ENCODE results near the gene GOLPH3L. TPM values are rescaled to one million over a fixed set of nuclear protein-coding genes. Genes with fewer than 3 reads are reported as not detected.

GOLPH3L gene
- total RNA-seq, 1 experiment from 2014 or later = 9.6 TPM

GRCh38 chr1:150708595-150708994 is 11.6 kb upstream of the GOLPH3L start:
- no TSS peak for BruUV-seq (replicated peaks)
- ATAC-seq (no peak), DNase-seq (no peak)
- Histone ChIP-seq H3K27ac (ENCODE audit: low read length) (no peak overlapping the region), H3K9ac (ENCODE audit: low read length) (no peak overlapping the region), H3K9me2 (replicated peaks; ENCODE audit: low read length) (no peaks in the 10 kb centered on the region), H3K4me2 (ENCODE audit: low read length) (no peak overlapping the region), H3K27me3 (ENCODE audit: low read length) (no peaks in the 10 kb centered on the region), H3K79me2 (ENCODE audit: low read length) (no peaks in the 10 kb centered on the region), H3K4me1 (ENCODE audit: insufficient read depth, low read length) (no peaks in the 10 kb centered on the region), H3K36me3 (ENCODE audit: low read depth, low read length) (no peaks in the 10 kb centered on the region), H4K20me1 (ENCODE audit: low read length) (no peaks in the 10 kb centered on the region), H3F3A (ENCODE audit: low read length, unreplicated experiment) (no peaks in the 10 kb centered on the region), H3K4me3 (ENCODE audit: low read length) (no peak overlapping the region), H2AFZ (ENCODE audit: low read length) (no peak overlapping the region), H3K9me3 (ENCODE audit: low read length) (no peaks in the 10 kb centered on the region)
- CTCF ChIA-PET = no interaction called here
- POLR2A ChIA-PET (ENCODE audit: unreplicated experiment) = interaction anchor here (0.5 kb wide), 1 partner anchor 81 kb away, joined by 4 read pairs; no protein-coding TSS in a partner anchor
- intact Hi-C loops (cut with micrococcal nuclease) = loop anchor here (5.0 kb wide), 1 partner anchor 49 kb away; no protein-coding TSS in a partner anchor
- TF ChIP-seq EZH2 (IDR thresholded peaks at IDR 0.05; ENCODE audit: low read length, unreplicated experiment) (no peak), CTCF (conservative IDR thresholded peaks at IDR 0.05; ENCODE audit: low read depth, low read length) (no peak), EZH2phosphoT487 (IDR thresholded peaks at IDR 0.05; ENCODE audit: borderline replicate concordance, low read length) (no peak)

- Histone ChIP-seq H3K9ac (ENCODE audit: low read length) (no peak overlapping the region), H3K79me2 (ENCODE audit: low read length) (no peaks in the 10 kb centered on the region), H3K36me3 (ENCODE audit: low read depth, low read length) (no peaks in the 10 kb centered on the region), H4K20me1 (ENCODE audit: low read length) (no peaks in the 10 kb centered on the region), H3K4me3 (ENCODE audit: low read length) (no peak overlapping the region), H3K27ac (ENCODE audit: low read length) (no peak overlapping the region), H3K4me2 (ENCODE audit: low read length) (no peak overlapping the region), H2AFZ (ENCODE audit: low read length) (no peak overlapping the region), H3K9me2 (replicated peaks; ENCODE audit: low read length) (no peaks in the 10 kb centered on the region), H3K9me3 (ENCODE audit: low read length) (no peaks in the 10 kb centered on the region), H3F3A (ENCODE audit: low read length, unreplicated experiment) (no peaks in the 10 kb centered on the region), H3K4me1 (ENCODE audit: insufficient read depth, low read length) (no peaks in the 10 kb centered on the region), H3K27me3 (ENCODE audit: low read length) (no peaks in the 10 kb centered on the region)
- DNase-seq (no peak), ATAC-seq (no peak)
- TF ChIP-seq EZH2phosphoT487 (IDR thresholded peaks at IDR 0.05; ENCODE audit: borderline replicate concordance, low read length) = no peak
- no peak for TF ChIP-seq EZH2 (IDR thresholded peaks at IDR 0.05; ENCODE audit: low read length, unreplicated experiment)
- no peak for TF ChIP-seq CTCF (conservative IDR thresholded peaks at IDR 0.05; ENCODE audit: low read depth, low read length)
- CTCF ChIA-PET = no interaction called here
- BruUV-seq (replicated peaks) = no TSS peak
- intact Hi-C loops (cut with micrococcal nuclease) = loop anchor here (5.0 kb wide), 1 partner anchor 51 kb away; no protein-coding TSS in a partner anchor
- POLR2A ChIA-PET (ENCODE audit: unreplicated experiment) = no interaction called here
Measured at GRCh38 chr1:150706091-150706490, 9.1 kb upstream of the GOLPH3L start.

GRCh38 chr1:150703427-150703826 is 6.5 kb upstream of the GOLPH3L start:
- Histone ChIP-seq H3K4me1 (ENCODE audit: insufficient read depth, low read length) (no peaks in the 10 kb centered on the region), H3F3A (ENCODE audit: low read length, unreplicated experiment) (no peaks in the 10 kb centered on the region), H3K9me3 (ENCODE audit: low read length) (no peaks in the 10 kb centered on the region), H3K79me2 (ENCODE audit: low read length) (no peaks in the 10 kb centered on the region), H3K27ac (ENCODE audit: low read length) (no peak overlapping the region), H3K4me3 (ENCODE audit: low read length) (no peak overlapping the region), H4K20me1 (ENCODE audit: low read length) (no peaks in the 10 kb centered on the region), H3K36me3 (ENCODE audit: low read depth, low read length) (no peaks in the 10 kb centered on the region), H3K4me2 (ENCODE audit: low read length) (no peak overlapping the region), H2AFZ (ENCODE audit: low read length) (no peak overlapping the region), H3K27me3 (ENCODE audit: low read length) (no peaks in the 10 kb centered on the region), H3K9ac (ENCODE audit: low read length) (no peak overlapping the region), H3K9me2 (replicated peaks; ENCODE audit: low read length) (no peaks in the 10 kb centered on the region)
- no peak for ATAC-seq
- TF ChIP-seq EZH2 (IDR thresholded peaks at IDR 0.05; ENCODE audit: low read length, unreplicated experiment) (no peak), CTCF (conservative IDR thresholded peaks at IDR 0.05; ENCODE audit: low read depth, low read length) (no peak), EZH2phosphoT487 (IDR thresholded peaks at IDR 0.05; ENCODE audit: borderline replicate concordance, low read length) (no peak)
- no TSS peak for BruUV-seq (replicated peaks)
- ChIA-PET CTCF (no interaction called here), POLR2A (ENCODE audit: unreplicated experiment) (no interaction called here)
- no peak for DNase-seq
- intact Hi-C loops (cut with micrococcal nuclease) = no loop called here

Data from PC-3 (cell line).